Cardiac fibroblast (primary cell): ENCODE results near the gene CENPS.
"Not testable (repeated sequence)": the region's sequence is repeated elsewhere in the genome, so short reads cannot be mapped to it uniquely, and the experiment has no call there.

Experiments used
- DNase-seq, 2 donors: peaks; one replicate each; pipeline versions ENCODE4 v3.0.0 to v3.0.0-alpha.2; 2010; ENCODE audit warnings: low read depth in 2 of 2
- H3K4me3 ChIP-seq, 2 donors: replicated peaks in 1 of 2; 1 replicate in 1 of 2; 2 replicates in 1 of 2; pipeline ENCODE4 v1.5.1; 2011; ENCODE audit warnings: low read depth in 2 of 2, low read length in 2 of 2, mild to moderate bottlenecking in 2 of 2, moderate library complexity in 1 of 2
- CTCF ChIP-seq: IDR thresholded peaks from one replicate; pipeline ENCODE4 v1.5.1; 2011; ENCODE audit warnings: low read depth, mild to moderate bottlenecking, low read length, inconsistent platforms

The CENPS gene

GRCh38 chr1:10400013-10400412 is 30.2 kb upstream of the CENPS start:
- no peak for DNase-seq
- H3K4me3 ChIP-seq: peak overlapping the region; percentile 88 to 92
- no peak for TF ChIP-seq CTCF

- DNase-seq: peak; percentile 27 to 57
- no peak for TF ChIP-seq CTCF
- H3K4me3 ChIP-seq: no peak overlapping the region
Measured at GRCh38 chr1:10401281-10401680, 29.0 kb upstream of the CENPS start.

GRCh38 chr1:10402729-10403274 is 27.4 kb upstream of the CENPS start:
- DNase-seq: peak in 1 of 2 donors; percentile 45
- no peak for TF ChIP-seq CTCF
- H3K4me3 ChIP-seq: no peak overlapping the region

GRCh38 chr1:10407201-10407600 is 23.0 kb upstream of the CENPS start:
- no peak overlapping the region for H3K4me3 ChIP-seq
- no peak for TF ChIP-seq CTCF
- no peak for DNase-seq

- DNase-seq: peak; percentile 88 to 92
- no peak overlapping the region for H3K4me3 ChIP-seq
- no peak for TF ChIP-seq CTCF
Measured at GRCh38 chr1:10415211-10415930, 14.9 kb upstream of the CENPS start.

GRCh38 chr1:10415967-10416366 is 14.3 kb upstream of the CENPS start:
- DNase-seq, H3K4me3 ChIP-seq: not testable (repeated sequence)

GRCh38 chr1:10418741-10419140 is 11.5 kb upstream of the CENPS start:
- not testable (repeated sequence) for DNase-seq

GRCh38 chr1:10419351-10419750 is 10.9 kb upstream of the CENPS start:
- TF ChIP-seq CTCF: no peak

More at GRCh38 chr1:10418741-10419140, 11.5 kb upstream of the CENPS start:
- H3K4me3 ChIP-seq: not testable (repeated sequence)

More at GRCh38 chr1:10419351-10419750, 10.9 kb upstream of the CENPS start:
- H3K4me3 ChIP-seq: no peak overlapping the region
- DNase-seq: no peak
